Effector memory CD4-positive, alpha-beta T cell (primary cell): ENCODE results near the gene DIAPH3.

Experiments used
- DNase-seq, 3 donors: peaks; one replicate each; pipeline ENCODE4 v3.0.0-alpha.2; 2020
- H3K27ac ChIP-seq: 2 replicates; pipeline ENCODE4 v1.7.0; 2013; ENCODE audit warnings: mild to moderate bottlenecking, low read length, moderate library complexity; ENCODE audit not compliant: insufficient read depth, poor library complexity, severe bottlenecking
- H3K27me3 ChIP-seq: replicated peaks from 2 replicates; pipeline ENCODE4 v1.7.0; 2013; ENCODE audit warnings: mild to moderate bottlenecking, low read length; ENCODE audit not compliant: insufficient read depth, control insufficient read depth, poor library complexity, severe bottlenecking
- H3K36me3 ChIP-seq: 2 replicates; pipeline ENCODE4 v1.7.0; 2013; ENCODE audit warnings: mild to moderate bottlenecking, low read length, moderate library complexity; ENCODE audit not compliant: control insufficient read depth, insufficient read depth
- H3K4me1 ChIP-seq: 2 replicates; pipeline ENCODE4 v1.7.0; 2013; ENCODE audit warnings: low read length, mild to moderate bottlenecking; ENCODE audit not compliant: control insufficient read depth, insufficient read depth, poor library complexity, severe bottlenecking
- H3K4me3 ChIP-seq: 2 replicates; pipeline ENCODE4 v1.7.0; 2013; ENCODE audit warnings: low read length, low read depth, mild to moderate bottlenecking; ENCODE audit not compliant: insufficient read depth, poor library complexity, severe bottlenecking
- H3K9me3 ChIP-seq: 2 replicates; pipeline ENCODE4 v1.7.0; 2013; ENCODE audit warnings: mild to moderate bottlenecking, low read length, moderate library complexity; ENCODE audit not compliant: control insufficient read depth

Gene DIAPH3

DNA sequence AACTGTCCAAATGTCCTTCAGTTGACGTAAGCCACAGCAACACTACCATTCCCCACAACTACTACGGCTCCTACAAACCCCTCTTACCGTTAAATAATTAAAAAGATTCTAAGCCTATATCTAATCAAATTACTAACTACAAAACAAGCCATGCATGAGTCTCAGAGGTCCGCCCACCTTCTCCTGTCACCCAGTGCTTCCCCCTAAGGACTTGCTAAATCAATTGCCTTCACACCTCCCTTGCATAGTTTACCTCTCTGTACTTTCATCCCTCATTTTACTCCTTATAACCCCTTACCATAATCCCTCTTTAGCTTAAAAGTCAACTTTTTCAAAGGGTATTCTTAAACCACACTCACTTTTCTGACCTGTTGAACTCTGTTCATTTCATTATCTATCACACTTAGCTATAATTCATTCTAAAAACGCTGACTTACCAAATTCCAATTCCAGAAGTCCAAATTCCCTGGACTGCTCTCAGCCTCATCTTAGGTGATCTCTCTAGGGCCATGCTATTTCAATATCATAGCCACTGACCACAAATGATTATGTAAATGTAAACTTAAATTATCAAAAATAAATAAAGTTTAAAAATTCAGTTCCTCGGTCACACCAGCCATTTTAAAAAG lies 187.8 kb downstream of the DIAPH3 start:
- Histone ChIP-seq H3K4me1 (no peaks in the 10 kb centered on the region), H3K36me3 (no peaks in the 10 kb centered on the region), H3K27ac (no peak overlapping the region), H3K9me3 (no peaks in the 10 kb centered on the region), H3K4me3 (no peak overlapping the region), H3K27me3 (no peaks in the 10 kb centered on the region)
- no peak for DNase-seq

- no peak for DNase-seq
- H3K4me1 ChIP-seq = no peaks in the 10 kb centered on the region
- H3K9me3 ChIP-seq = no peaks in the 10 kb centered on the region
- no peaks in the 10 kb centered on the region for H3K36me3 ChIP-seq
- H3K27ac ChIP-seq = no peak overlapping the region
- H3K27me3 ChIP-seq = no peaks in the 10 kb centered on the region
- H3K4me3 ChIP-seq = no peak overlapping the region
These were observed 192.9 kb downstream of the DIAPH3 start for GRCh38 chr13:59970847-59971246.

- no peak for DNase-seq
- Histone ChIP-seq H3K36me3 (no peaks in the 10 kb centered on the region), H3K27ac (no peak overlapping the region), H3K27me3 (no peaks in the 10 kb centered on the region), H3K9me3 (no peaks in the 10 kb centered on the region), H3K4me1 (no peaks in the 10 kb centered on the region), H3K4me3 (no peak overlapping the region)
These were observed 199.9 kb downstream of the DIAPH3 start for GRCh38 chr13:59963827-59964226.

DNA sequence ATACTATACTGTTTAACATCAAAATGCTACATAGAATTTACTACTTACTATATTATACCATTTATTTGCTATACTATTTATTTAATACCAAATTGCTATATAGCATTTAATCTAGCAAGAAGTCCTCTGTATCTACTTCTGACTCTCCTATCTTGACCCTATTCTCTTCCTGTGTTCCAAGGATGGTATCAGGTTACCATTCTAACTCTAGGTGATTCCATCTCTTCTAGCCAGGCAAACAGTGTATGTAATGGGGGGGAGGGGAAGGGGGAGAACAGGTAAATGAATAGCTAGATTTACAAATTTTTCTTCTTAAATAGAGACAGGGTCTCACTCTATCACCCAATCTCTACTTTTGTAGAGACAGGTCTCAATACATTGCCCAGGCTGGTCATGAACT lies 200.3 kb downstream of the DIAPH3 start:
- no peak for DNase-seq
- Histone ChIP-seq H3K9me3 (no peaks in the 10 kb centered on the region), H3K36me3 (no peaks in the 10 kb centered on the region), H3K4me1 (no peaks in the 10 kb centered on the region), H3K27ac (no peak overlapping the region), H3K4me3 (no peak overlapping the region), H3K27me3 (no peaks in the 10 kb centered on the region)

GRCh38 chr13:59962343-59962742 lies 201.4 kb downstream of the DIAPH3 start:
- no peaks in the 10 kb centered on the region for H3K9me3 ChIP-seq
- no peak overlapping the region for H3K4me3 ChIP-seq
- H3K4me1 ChIP-seq = no peaks in the 10 kb centered on the region
- no peak for DNase-seq
- H3K27me3 ChIP-seq = no peaks in the 10 kb centered on the region
- H3K27ac ChIP-seq = no peak overlapping the region
- no peaks in the 10 kb centered on the region for H3K36me3 ChIP-seq

GRCh38 chr13:59960683-59961082 lies 203.0 kb downstream of the DIAPH3 start:
- H3K27me3 ChIP-seq = no peaks in the 10 kb centered on the region
- DNase-seq = no peak

GRCh38 chr13:59957438-59957837 lies 206.3 kb downstream of the DIAPH3 start:
- no peaks in the 10 kb centered on the region for H3K27me3 ChIP-seq
- DNase-seq = no peak
- H3K9me3 ChIP-seq = no peaks in the 10 kb centered on the region
- no peaks in the 10 kb centered on the region for H3K36me3 ChIP-seq
- H3K4me3 ChIP-seq = no peak overlapping the region
- no peak overlapping the region for H3K27ac ChIP-seq
- H3K4me1 ChIP-seq = no peaks in the 10 kb centered on the region

More at GRCh38 chr13:59960683-59961082, 203.0 kb downstream of the DIAPH3 start:
- H3K9me3 ChIP-seq = no peaks in the 10 kb centered on the region
- no peaks in the 10 kb centered on the region for H3K36me3 ChIP-seq
- no peak overlapping the region for H3K27ac ChIP-seq
- no peak overlapping the region for H3K4me3 ChIP-seq
- H3K4me1 ChIP-seq = no peaks in the 10 kb centered on the region

GRCh38 chr13:59954601-59955000 lies 209.1 kb downstream of the DIAPH3 start:
- DNase-seq = no peak
- no peaks in the 10 kb centered on the region for H3K4me1 ChIP-seq

GRCh38 chr13:59951011-59951410 lies 212.7 kb downstream of the DIAPH3 start:
- Histone ChIP-seq H3K9me3 (no peaks in the 10 kb centered on the region), H3K36me3 (no peaks in the 10 kb centered on the region), H3K27ac (no peak overlapping the region), H3K4me1 (no peaks in the 10 kb centered on the region), H3K4me3 (no peak overlapping the region), H3K27me3 (no peaks in the 10 kb centered on the region)
- no peak for DNase-seq

More at GRCh38 chr13:59954601-59955000, 209.1 kb downstream of the DIAPH3 start:
- no peaks in the 10 kb centered on the region for H3K9me3 ChIP-seq
- no peak overlapping the region for H3K27ac ChIP-seq
- no peaks in the 10 kb centered on the region for H3K36me3 ChIP-seq
- H3K4me3 ChIP-seq = no peak overlapping the region
- no peaks in the 10 kb centered on the region for H3K27me3 ChIP-seq

DNA sequence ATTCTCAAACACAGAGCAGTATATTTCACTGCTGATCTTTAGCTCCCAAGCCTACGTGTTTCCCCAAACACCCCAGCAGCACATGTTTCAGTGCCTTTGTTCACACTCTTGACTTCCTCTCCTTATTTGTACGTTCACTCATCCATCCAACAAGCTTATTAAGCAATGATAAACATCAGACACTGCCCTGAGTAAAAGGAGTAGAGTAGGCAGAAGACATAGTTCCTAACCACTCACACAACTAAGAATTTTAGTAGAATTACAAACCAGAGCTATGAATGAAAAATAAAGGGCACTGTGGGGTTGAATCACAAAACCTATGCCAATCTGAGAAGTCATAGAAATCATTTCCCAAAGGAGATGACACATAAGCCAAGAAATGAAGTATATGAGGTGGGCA lies 213.5 kb downstream of the DIAPH3 start:
- Histone ChIP-seq H3K4me1 (no peaks in the 10 kb centered on the region), H3K9me3 (no peaks in the 10 kb centered on the region), H3K4me3 (no peak overlapping the region), H3K27me3 (no peaks in the 10 kb centered on the region), H3K36me3 (no peaks in the 10 kb centered on the region), H3K27ac (no peak overlapping the region)
- DNase-seq = no peak
